ENCODE data around the gene ZFP36L2. TPM values are rescaled to one million over a fixed set of nuclear protein-coding genes. Genes with fewer than 3 reads are reported as not detected.

The ZFP36L2 gene
- total and polyA plus RNA-seq, 9 of the 15 experiments (the other 6 are each of a cell fraction or from before 2014, with no cell fraction given): 4.1 to 60.6 (median 20.3) TPM

DNA sequence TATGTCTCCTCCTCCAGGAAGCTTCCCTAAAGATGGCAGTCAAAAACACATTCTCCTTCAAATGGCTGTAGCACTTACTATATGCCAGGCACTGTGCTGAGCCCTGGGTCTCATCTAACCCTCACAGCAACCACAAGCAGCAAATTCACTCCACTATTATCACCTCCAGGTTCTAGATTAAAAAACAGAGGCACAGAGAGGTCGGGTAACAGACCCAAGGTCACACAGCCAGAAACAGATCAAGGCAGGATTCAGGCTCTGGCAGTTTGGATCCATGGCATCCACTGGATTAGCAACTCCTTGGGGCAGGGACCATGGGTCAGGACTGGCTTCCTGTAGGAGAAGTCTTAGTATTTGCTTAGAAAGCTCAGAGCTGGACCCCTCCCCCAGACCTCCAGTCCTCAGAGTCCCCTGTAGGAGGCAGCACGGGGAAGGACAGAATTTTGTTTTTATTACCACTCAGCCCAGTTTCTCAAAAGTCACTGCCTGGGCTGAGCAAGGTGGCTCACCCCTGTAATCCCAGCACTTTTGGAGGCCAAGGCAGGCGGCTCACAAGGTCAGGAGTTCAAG, 34.4 kb downstream of the ZFP36L2 start (continued):
- no peak for TF ChIP-seq PTRF (tag; IDR thresholded peaks at IDR 0.05)
- no peak for TF ChIP-seq ZNF24 (IDR thresholded peaks at IDR 0.05)
- TF ChIP-seq CBFB (CRISPR knock-in tag; IDR thresholded peaks at IDR 0.05): no peak
- no peak for TF ChIP-seq HDAC8 (tag; IDR thresholded peaks at IDR 0.05)
- TF ChIP-seq, protein P1, sequence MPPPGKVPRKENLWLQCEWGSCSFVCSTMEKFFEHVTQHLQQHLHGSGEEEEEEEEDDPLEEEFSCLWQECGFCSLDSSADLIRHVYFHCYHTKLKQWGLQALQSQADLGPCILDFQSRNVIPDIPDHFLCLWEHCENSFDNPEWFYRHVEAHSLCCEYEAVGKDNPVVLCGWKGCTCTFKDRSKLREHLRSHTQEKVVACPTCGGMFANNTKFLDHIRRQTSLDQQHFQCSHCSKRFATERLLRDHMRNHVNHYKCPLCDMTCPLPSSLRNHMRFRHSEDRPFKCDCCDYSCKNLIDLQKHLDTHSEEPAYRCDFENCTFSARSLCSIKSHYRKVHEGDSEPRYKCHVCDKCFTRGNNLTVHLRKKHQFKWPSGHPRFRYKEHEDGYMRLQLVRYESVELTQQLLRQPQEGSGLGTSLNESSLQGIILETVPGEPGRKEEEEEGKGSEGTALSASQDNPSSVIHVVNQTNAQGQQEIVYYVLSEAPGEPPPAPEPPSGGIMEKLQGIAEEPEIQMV (tag; conservative IDR thresholded peaks at IDR 0.05; ENCODE audit: low read depth): no peak
- TF ChIP-seq ZNF699 (CRISPR knock-in tag; IDR thresholded peaks at IDR 0.05; ENCODE audit: insufficient replicate concordance): no peak
- TF ChIP-seq SREBF1 (IDR thresholded peaks at IDR 0.05; ENCODE audit: borderline replicate concordance, low read depth, low read length): no peak
- no peak for TF ChIP-seq RB1 (IDR thresholded peaks at IDR 0.05; ENCODE audit: low read depth)
- TF ChIP-seq RAD21 (CRISPR knock-in tag; conservative IDR thresholded peaks at IDR 0.05 in 1 of 2, IDR thresholded peaks at IDR 0.05 in 1 of 2): peak in 1 of 2 experiments; percentile 20; a peak in 1 of 4 replicates
- no peak for TF ChIP-seq HMGN3 (IDR thresholded peaks at IDR 0.05; ENCODE audit: borderline replicate concordance, extremely low read depth, insufficient read length, low read depth, low read length)
- TF ChIP-seq RBFOX2 (IDR thresholded peaks at IDR 0.05; ENCODE audit: low read depth, low read length): no peak
- no peak for TF ChIP-seq MYBL2 (IDR thresholded peaks at IDR 0.05; ENCODE audit: low read depth)
- TF ChIP-seq MYBL2 (CRISPR knock-in tag; IDR thresholded peaks at IDR 0.05; ENCODE audit: borderline replicate concordance): no peak
- no peak for TF ChIP-seq YBX1 (IDR thresholded peaks at IDR 0.05)
- 0 out of 4 replicates have a peak, but pooled peaks of 1 of the 2 experiments have one; percentile 29 for TF ChIP-seq HDAC1 (IDR thresholded peaks at IDR 0.05)
- TF ChIP-seq TCF3 (CRISPR knock-in tag; IDR thresholded peaks at IDR 0.05): 0 out of 2 replicates have a peak, but pooled peaks have one; percentile 21
- TF ChIP-seq BHLHE40 (IDR thresholded peaks at IDR 0.05; ENCODE audit: low read length): no peak
- no peak for TF ChIP-seq ZFPM2 (CRISPR knock-in tag; IDR thresholded peaks at IDR 0.05)
- TF ChIP-seq ZNF77 (CRISPR knock-in tag; IDR thresholded peaks at IDR 0.05): no peak
- no peak for TF ChIP-seq BRF1 (IDR thresholded peaks at IDR 0.05; ENCODE audit: borderline replicate concordance, extremely low read depth, insufficient read length)
- TF ChIP-seq, protein P2, sequence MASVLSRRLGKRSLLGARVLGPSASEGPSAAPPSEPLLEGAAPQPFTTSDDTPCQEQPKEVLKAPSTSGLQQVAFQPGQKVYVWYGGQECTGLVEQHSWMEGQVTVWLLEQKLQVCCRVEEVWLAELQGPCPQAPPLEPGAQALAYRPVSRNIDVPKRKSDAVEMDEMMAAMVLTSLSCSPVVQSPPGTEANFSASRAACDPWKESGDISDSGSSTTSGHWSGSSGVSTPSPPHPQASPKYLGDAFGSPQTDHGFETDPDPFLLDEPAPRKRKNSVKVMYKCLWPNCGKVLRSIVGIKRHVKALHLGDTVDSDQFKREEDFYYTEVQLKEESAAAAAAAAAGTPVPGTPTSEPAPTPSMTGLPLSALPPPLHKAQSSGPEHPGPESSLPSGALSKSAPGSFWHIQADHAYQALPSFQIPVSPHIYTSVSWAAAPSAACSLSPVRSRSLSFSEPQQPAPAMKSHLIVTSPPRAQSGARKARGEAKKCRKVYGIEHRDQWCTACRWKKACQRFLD (CRISPR knock-in tag; IDR thresholded peaks at IDR 0.05): no peak
- TF ChIP-seq CC2D1A (IDR thresholded peaks at IDR 0.05): no peak
- no peak for TF ChIP-seq TEAD1 (CRISPR knock-in tag; IDR thresholded peaks at IDR 0.05)
- TF ChIP-seq CEBPZ (IDR thresholded peaks at IDR 0.05; ENCODE audit: borderline replicate concordance, low read depth, low read length): no peak

Measured in K562 (cell line).